K562 (cell line): ENCODE data around the gene CEP120. TPM values are rescaled to one million over a fixed set of nuclear protein-coding genes. Genes with fewer than 3 reads are reported as not detected.
A peak's percentile ranks its signal among the peaks of the same experiment; 100 is the strongest.

Experiments
- ARID1B ChIP-seq: fragments of 450-650 bp; IDR thresholded peaks from 2 replicates; pipeline ENCODE4 v1.6.1; 2016; ENCODE audit warnings: antibody characterized with exemption, mild to moderate bottlenecking, inconsistent platforms
- KLF1 ChIP-seq: fragments of 450-650 bp; IDR thresholded peaks from 2 replicates; pipeline ENCODE4 v1.6.1; 2016; ENCODE audit warnings: missing genetic modification characterization, missing compliant biosample characterization
- NFIC ChIP-seq: fragments of 450-650 bp; IDR thresholded peaks from 2 replicates; pipeline ENCODE4 v1.6.1; 2017; ENCODE audit warnings: mild to moderate bottlenecking, inconsistent platforms
- NKRF ChIP-seq: fragments of 450-650 bp; IDR thresholded peaks from 2 replicates; pipeline ENCODE4 v1.6.1; 2016; ENCODE audit warnings: borderline replicate concordance
- POLR3A ChIP-seq: IDR thresholded peaks from 2 replicates; pipeline ENCODE4 v1.6.1; 2011; ENCODE audit warnings: borderline replicate concordance, mild to moderate bottlenecking, moderate library complexity; ENCODE audit not compliant: insufficient read length, insufficient read depth; ENCODE audit errors: extremely low read depth
- RBBP5 ChIP-seq: fragments of 200-600 bp; sonication (generic); IDR thresholded peaks from 2 replicates; pipeline ENCODE4 v1.6.1; 2012; ENCODE audit warnings: borderline replicate concordance, mild to moderate bottlenecking, low read length, control low read depth, inconsistent platforms; ENCODE audit not compliant: insufficient read depth, poor library complexity, severe bottlenecking
- SIN3A ChIP-seq, 2 experiments: fragments of 150-350 bp in 1 of 2; IDR thresholded peaks; 2 replicates each; pipeline ENCODE4 v1.6.1; 2011 to 2016; ENCODE audit warnings: borderline replicate concordance in 2 of 2, low read depth in 2 of 2, low read length in 2 of 2, mild to moderate bottlenecking in 2 of 2, moderate library complexity in 2 of 2; ENCODE audit not compliant: control insufficient read depth in 1 of 2
- SP1 ChIP-seq: sonication (generic); formaldehyde crosslinking; IDR thresholded peaks from 2 replicates; pipeline ENCODE4 v1.8.1; 2022; ENCODE audit warnings: mild to moderate bottlenecking, missing genetic modification reagents
- STAT5B ChIP-seq: fragments of 250-450 bp; sonication (Bioruptor Pico); IDR thresholded peaks from 2 replicates; pipeline ENCODE4 v1.8.0; 2021; ENCODE audit warnings: mild to moderate bottlenecking, inconsistent platforms
- SUPT5H ChIP-seq: fragments of 450-650 bp; IDR thresholded peaks from 2 replicates; pipeline ENCODE4 v1.6.1; 2016
- ZBTB11 ChIP-seq, 3 experiments: fragments of 200-800 bp in 1 of 3; fragments of 250-450 bp in 1 of 3; fragments of 450-650 bp in 1 of 3; sonication (Bioruptor Pico) in 1 of 3; sonication (Bioruptor generic) in 1 of 3; formaldehyde crosslinking in 1 of 3; IDR thresholded peaks; 2 replicates each; pipeline versions ENCODE4 v1.6.1 to v1.8.0; 2016 to 2022; ENCODE audit warnings: mild to moderate bottlenecking in 2 of 3, missing genetic modification characterization in 2 of 3, missing compliant biosample characterization in 1 of 3, moderate library complexity in 1 of 3
- ZNF134 ChIP-seq: fragments of 250-450 bp; sonication (Bioruptor Pico); conservative IDR thresholded peaks from 2 replicates; pipeline ENCODE4 v1.4.0; 2020
- ZNF324 ChIP-seq: fragments of 250-450 bp; sonication (Bioruptor Pico); IDR thresholded peaks from 2 replicates; pipeline ENCODE4 v1.4.0; 2020; ENCODE audit warnings: mild to moderate bottlenecking
- polyA plus RNA-seq, 8 experiments: library from polyadenylated mRNA; depleted of rRNA in 4 of 8; stranded (reverse) in 5 of 8; unstranded in 3 of 8; fragments of >200 nt; fragmentation: Nextera tagmentation in 2 of 8; fragmentation: Illumina TruSeq in 1 of 8; extraction: Ambion mirVana in 2 of 8; extraction: Trizol in 1 of 8; gene quantifications; 2 replicates each; pipeline versions ENCODE4 v1.2.1 to v1.2.3, GENCODE V29; 2011 to 2014; ENCODE audit warnings: inconsistent platforms in 1 of 8, missing spikeins in 1 of 8
- total RNA-seq, 7 experiments: library from RNA; depleted of rRNA in 6 of 7; stranded (reverse); fragments of >200 nt in 6 of 7; fragmentation: Illumina TruSeq in 2 of 7; extraction: Trizol in 2 of 7; gene quantifications; 2 replicates each; pipeline versions ENCODE4 v1.2.1 to v1.2.3, GENCODE V29; 2011 to 2021; ENCODE audit warnings: low replicate concordance in 1 of 7
- TF ChIP-seq, protein P1 (sequence below): fragments of 250-450 bp; sonication (Bioruptor Pico); IDR thresholded peaks from 2 replicates; pipeline ENCODE4 v1.8.0; 2022; ENCODE audit warnings: moderate library complexity, mild to moderate bottlenecking, inconsistent platforms
- TF ChIP-seq, protein P2 (sequence below), 2 experiments: IDR thresholded peaks; 2 replicates each; pipeline ENCODE4 v1.6.1; 2012; ENCODE audit warnings: improper control_type of control experiment in 2 of 2, low read depth in 2 of 2, low read length in 2 of 2, borderline replicate concordance in 1 of 2

The CEP120 gene
- total and polyA plus RNA-seq, 9 of the 15 experiments (the other 6 are each of a cell fraction or from before 2014, with no cell fraction given): 3.3 to 24.9 (median 14.4) TPM

- TF ChIP-seq POLR3A (no peak), ARID1B (0 out of 2 replicates have a peak, but pooled peaks have one; percentile 14), ZBTB11 (CRISPR knock-in tag; IDR thresholded peaks at IDR 0.05) (peak in 1 of 3 experiments; percentile 43; a peak in 1 of 6 replicates), NKRF (peak; percentile 30; the same call in 1 of the 2 replicates), STAT5B (CRISPR knock-in tag) (no peak), SP1 (CRISPR knock-in tag) (peak; percentile 54; the same call in 1 of the 2 replicates), SIN3A (IDR thresholded peaks at IDR 0.05; ENCODE audit: borderline replicate concordance in 2 of 2, control insufficient read depth in 1 of 2, low read depth in 2 of 2, low read length in 2 of 2) (peak in 1 of 2 experiments; percentile 69; a peak in 1 of 4 replicates), NFIC (no peak; the same call in none of the 2 replicates), KLF1 (tag) (0 out of 2 replicates have a peak, but pooled peaks have one; percentile 60), ZNF324 (CRISPR knock-in tag) (no peak), RBBP5 (peak; percentile 80), ZNF134 (no peak), SUPT5H (peak; percentile 88)
- TF ChIP-seq, protein P1, sequence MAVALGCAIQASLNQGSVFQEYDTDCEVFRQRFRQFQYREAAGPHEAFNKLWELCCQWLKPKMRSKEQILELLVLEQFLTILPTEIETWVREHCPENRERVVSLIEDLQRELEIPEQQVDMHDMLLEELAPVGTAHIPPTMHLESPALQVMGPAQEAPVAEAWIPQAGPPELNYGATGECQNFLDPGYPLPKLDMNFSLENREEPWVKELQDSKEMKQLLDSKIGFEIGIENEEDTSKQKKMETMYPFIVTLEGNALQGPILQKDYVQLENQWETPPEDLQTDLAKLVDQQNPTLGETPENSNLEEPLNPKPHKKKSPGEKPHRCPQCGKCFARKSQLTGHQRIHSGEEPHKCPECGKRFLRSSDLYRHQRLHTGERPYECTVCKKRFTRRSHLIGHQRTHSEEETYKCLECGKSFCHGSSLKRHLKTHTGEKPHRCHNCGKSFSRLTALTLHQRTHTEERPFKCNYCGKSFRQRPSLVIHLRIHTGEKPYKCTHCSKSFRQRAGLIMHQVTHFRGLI (CRISPR knock-in tag): no peak
- TF ChIP-seq, protein P2, sequence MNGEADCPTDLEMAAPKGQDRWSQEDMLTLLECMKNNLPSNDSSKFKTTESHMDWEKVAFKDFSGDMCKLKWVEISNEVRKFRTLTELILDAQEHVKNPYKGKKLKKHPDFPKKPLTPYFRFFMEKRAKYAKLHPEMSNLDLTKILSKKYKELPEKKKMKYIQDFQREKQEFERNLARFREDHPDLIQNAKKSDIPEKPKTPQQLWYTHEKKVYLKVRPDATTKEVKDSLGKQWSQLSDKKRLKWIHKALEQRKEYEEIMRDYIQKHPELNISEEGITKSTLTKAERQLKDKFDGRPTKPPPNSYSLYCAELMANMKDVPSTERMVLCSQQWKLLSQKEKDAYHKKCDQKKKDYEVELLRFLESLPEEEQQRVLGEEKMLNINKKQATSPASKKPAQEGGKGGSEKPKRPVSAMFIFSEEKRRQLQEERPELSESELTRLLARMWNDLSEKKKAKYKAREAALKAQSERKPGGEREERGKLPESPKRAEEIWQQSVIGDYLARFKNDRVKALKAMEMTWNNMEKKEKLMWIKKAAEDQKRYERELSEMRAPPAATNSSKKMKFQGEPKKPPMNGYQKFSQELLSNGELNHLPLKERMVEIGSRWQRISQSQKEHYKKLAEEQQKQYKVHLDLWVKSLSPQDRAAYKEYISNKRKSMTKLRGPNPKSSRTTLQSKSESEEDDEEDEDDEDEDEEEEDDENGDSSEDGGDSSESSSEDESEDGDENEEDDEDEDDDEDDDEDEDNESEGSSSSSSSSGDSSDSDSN (IDR thresholded peaks at IDR 0.05; ENCODE audit: borderline replicate concordance in 1 of 2, low read depth in 2 of 2, low read length in 2 of 2): peak; percentile 77 to 92; a peak in 2 of 4 replicates
Observed at GRCh38 chr5:123423278-123424149, at the start of gene CEP120 (continued).
